Right ventricle myocardium superior (tissue), 1 donor: ENCODE results near the gene DCLK1. TPM values are rescaled to one million over a fixed set of nuclear protein-coding genes. Genes with fewer than 3 reads are reported as not detected.

Source experiments
- ATAC-seq: fragments of 200-7000 bp; cut with Tn5 transposase; one replicate; pipeline ENCODE4 v1.9.1; 2020; ENCODE audit warnings: mild to moderate bottlenecking; ENCODE audit not compliant: poor library complexity
- DNase-seq: peaks from one replicate; pipeline ENCODE4 v3.0.0-alpha.2; 2020
- intact Hi-C: fragments of 100-400 bp; cut with DNase I; formaldehyde crosslinking; loops from one replicate; pipeline ENCODE4 v1.11.2; 2022
- long read RNA-seq: library from polyadenylated mRNA; unstranded; transcript quantifications from one replicate; pipeline ENCODE4 v2.0.0, GENCODE V29; 2021
- total RNA-seq: library from RNA; stranded (reverse); fragmentation: NEBNext Ultra II Directional; extraction: Animal tissue kit (Norgen Biotek cat#: 25700); gene quantifications from one replicate; pipeline ENCODE4 v1.2.1, GENCODE V29; 2021
- donor health status: DM: no; HTN: yes; CAD: no; lungs with severe emphysema.

Gene DCLK1
- total RNA-seq = 12.7 TPM
- long read RNA-seq, full-length matches to known transcripts = 3 of 5 reads
- long read RNA-seq, partial matches to known transcripts = 0 of 5 reads
- long read RNA-seq, other reads (novel, unspliced or antisense) = 2 of 5 reads

DNA sequence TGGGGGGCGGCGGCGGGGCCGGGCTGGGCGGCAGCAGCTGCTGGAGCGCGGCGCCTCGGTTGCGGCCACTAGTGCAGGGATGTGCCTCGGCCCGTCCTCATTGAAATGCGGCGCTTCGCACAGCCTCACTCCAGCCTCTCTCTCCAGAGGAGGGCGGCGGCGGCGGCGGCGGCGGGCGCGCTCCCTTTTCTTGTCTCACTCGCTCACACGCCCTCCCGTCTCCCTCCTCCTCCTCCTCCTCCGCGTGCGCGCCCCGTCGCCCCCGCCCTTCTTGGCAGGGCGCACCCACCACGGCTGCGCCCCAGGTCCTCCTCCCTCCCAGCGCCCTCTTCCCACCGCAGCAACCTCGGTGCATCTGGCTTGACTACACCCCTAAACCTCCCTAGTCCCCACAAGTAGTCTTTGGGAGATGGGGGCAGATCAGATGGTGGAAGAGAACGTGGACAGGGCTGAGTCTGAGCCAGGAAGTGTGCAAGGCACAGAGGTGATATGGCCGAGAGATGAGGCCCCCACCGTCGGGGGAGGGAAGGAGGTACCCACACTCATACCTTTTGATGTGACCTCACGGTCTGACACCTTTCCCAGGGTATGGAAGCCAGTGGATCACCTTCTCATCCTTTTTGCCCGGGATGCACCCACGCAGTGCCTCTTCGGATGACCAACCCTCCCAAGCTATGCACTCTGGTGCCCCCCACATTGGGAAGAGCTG lies at the start of gene DCLK1:
TSS of gene DCLK1 (minus strand) at position 161 of the 709 bp plus-strand sequence.
- peak; percentile 88 for DNase-seq
- ATAC-seq = peak; percentile 89
- intact Hi-C loops = no loop called here

DNA sequence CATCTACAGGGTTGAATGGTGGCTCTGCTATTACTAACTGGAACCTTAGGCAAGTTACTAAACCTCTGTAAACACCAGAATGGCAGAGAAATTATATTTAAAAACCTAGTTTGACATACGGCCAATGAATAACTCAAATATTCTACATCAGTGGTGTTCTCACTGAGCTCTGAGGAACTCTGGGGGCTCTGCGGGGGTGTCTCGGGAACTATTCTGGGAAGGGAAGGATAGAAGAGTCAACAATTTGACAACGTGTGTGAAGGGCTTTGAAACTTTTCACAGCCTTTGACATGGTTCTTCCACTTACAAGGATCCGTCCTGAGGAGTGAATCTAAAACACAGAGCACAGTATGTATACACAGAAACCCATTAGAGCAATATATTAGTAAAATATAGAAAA lies 44.4 kb upstream of the DCLK1 start:
- ATAC-seq (no peak), DNase-seq (no peak)
- intact Hi-C loops = no loop called here

DNA sequence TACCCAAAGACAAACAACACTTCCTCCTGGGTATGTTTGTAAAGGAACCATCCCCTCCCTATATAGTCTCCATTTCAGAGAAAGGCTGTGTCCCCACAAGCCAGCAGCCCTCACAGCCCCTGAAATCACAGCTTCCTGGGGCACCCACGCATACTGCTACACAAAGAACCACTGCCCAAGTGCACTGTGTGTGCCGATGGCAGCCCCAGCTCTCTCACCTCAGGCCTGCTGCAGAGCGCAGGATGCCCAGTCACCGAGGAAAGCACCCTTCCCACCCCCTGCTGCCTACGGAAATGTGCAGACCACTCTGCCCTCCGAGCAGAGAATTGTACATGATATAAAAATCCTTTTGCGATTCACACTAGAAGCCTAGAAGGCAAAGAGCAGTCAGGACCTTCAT lies 43.7 kb upstream of the DCLK1 start:
- intact Hi-C loops = no loop called here
- DNase-seq (no peak), ATAC-seq (no peak)

DNA sequence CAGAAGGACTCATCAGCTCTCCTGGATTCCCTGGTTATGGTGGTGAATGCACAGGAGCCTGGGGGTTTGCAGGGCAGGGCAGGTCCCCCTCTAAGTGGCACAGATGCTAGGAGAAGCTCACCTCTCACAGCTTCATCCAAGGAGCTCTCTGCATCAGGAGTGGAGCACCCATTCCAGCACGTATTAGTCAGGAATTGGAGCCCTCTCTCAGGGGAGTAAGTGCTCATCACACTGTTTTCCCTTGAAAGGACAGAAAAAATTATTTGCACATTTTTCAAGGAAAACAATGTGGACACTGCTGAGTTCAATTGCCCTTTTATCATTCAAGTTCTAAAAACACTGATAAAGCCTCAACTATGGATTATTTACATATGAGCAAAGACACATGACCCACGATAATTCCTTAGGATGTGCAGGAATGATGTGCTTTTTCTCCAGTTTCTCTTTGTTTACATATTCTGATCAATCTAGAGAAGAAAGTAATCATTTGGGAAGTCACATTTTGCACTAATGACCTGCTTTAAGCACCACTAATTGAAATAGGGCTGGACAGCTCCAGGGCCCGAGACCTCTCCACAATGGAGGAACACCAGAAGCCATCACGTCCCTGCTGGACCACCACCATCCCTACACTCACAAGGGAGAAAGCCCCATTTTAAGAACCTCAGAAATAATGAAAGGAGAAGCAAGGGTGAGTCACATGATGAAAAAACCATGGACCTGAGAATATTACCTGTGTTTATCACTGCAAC lies 42.6 kb upstream of the DCLK1 start:
- DNase-seq (no peak), ATAC-seq (no peak)
- intact Hi-C loops = no loop called here

DNA sequence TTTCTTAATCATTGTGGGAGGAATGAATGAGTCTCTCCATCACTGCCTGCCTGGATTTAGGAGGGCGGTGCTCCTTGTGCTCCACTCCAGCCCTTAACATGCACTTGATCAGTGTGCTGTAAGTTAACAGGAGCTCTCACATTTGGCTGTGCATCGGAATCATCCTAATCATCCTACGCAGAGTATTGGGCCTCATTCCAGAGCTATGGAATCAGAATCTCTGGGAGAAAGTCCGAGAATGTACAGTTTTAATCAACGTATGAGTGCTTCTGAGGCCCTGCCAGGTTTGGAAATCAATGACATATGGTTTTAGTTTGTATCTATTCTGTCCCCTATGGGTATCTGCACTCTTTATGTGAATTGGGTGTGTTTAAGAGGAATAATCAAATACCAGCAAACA lies 34.9 kb upstream of the DCLK1 start:
- intact Hi-C loops = no loop called here

DNA sequence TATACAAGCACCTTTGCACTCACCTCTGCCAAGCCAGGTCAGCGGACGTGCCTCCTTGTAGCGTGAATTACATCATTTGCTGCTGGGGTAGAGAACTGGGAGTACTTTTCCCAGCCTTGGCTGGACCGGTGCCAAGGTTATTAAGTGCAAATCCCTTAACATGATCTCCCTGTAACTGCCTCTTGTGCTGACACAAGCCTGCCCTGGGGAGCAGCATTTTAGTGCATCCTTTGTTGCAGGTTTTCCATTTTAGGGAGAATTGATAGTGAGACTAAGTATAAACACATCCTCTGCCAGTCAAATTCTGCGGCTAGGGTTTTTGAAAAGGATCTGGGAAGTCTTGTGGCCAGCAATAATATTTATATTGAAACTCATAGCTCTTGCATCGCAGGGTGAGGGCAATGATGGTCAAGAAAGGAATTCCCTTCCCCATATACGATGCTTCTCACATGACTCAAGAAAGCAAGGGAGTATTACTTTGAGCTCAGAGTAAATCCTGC lies 32.7 kb upstream of the DCLK1 start:
- intact Hi-C loops = no loop called here
- DNase-seq = peak; percentile 76
- ATAC-seq = peak; percentile 93

More for the DNA sequence above, 34.9 kb upstream of the DCLK1 start:
- DNase-seq (no peak), ATAC-seq (no peak)

DNA sequence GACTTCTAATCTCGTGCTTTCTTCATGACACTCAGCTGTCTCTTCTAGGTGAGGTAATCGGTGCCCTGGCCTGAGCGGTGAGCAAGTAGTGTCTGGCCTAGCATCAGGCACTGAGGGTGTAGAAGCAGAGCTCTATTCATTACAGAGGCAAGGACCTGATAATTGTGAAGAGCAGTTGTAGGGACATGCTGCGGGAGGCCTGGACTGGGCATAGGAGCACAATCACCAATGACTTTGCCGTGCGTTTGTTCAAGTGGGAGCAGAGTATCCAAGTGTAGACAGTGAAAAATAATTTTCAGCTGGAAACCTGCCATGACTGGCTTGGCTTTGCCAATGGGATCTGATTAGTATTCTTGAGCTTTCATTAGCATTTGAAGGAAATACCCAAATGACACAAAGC lies 32.1 kb upstream of the DCLK1 start:
- DNase-seq = no peak
- intact Hi-C loops = no loop called here
- ATAC-seq = peak; percentile 53

DNA sequence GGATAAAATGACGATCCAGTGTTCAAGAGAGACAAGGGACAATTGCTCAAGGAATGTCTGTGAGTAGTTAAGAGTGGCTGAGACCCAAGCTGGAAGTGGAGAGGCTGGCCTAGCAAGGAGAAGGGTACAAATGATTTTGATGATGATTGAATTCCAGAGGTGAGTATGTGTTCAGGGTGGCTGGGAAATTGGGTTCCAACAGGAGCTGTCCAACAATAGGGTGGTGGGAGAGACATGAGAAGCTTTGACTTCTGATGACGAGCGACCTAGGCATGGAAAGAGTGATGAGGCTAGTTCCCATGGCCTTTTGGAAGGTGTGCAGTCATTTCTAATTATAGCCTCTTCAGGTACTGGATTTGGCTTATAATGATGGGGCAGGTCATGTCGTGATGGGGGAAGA lies 29.1 kb upstream of the DCLK1 start:
- no peak for DNase-seq
- intact Hi-C loops = no loop called here
- ATAC-seq = no peak

DNA sequence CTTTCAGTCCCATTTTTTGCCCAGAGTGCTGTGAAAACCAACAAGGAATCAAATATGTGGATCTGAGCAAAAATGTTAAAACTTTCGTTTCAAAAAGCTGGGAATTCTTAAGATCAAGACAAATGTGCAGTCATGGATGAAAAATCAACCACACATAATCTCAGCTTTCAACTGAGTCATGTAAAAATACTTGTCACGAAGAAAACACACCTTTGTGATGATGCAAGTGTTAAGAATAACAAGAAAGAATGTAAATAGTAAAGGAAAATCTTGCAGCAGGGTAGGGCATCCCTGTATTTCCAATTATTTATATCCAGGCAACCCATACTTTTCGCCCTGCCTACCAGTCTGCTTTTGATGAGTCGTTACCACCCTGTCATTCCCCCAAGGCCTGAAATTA lies 27.4 kb upstream of the DCLK1 start:
- no peak for DNase-seq
- intact Hi-C loops = no loop called here
- no peak for ATAC-seq

DNA sequence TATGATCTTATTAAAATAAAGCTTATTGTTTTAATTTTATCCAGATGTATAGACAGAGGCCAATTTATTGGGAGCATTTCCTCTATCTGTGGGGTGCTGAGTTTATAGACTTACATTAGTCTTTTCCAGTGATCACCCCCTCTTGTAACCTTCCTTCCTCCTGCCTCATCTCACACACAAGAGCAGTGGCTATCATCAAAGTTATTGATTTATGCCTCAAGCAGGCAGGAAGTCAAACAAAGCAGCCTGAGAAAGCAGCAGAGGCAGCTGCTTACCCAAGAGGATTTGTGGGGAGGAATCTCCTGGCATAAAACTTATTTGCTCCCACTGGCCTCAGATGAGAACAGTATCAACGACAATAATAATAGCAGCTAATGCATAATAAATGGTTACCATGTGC lies 26.3 kb upstream of the DCLK1 start:
- DNase-seq = no peak
- no peak for ATAC-seq
- intact Hi-C loops = no loop called here

DNA sequence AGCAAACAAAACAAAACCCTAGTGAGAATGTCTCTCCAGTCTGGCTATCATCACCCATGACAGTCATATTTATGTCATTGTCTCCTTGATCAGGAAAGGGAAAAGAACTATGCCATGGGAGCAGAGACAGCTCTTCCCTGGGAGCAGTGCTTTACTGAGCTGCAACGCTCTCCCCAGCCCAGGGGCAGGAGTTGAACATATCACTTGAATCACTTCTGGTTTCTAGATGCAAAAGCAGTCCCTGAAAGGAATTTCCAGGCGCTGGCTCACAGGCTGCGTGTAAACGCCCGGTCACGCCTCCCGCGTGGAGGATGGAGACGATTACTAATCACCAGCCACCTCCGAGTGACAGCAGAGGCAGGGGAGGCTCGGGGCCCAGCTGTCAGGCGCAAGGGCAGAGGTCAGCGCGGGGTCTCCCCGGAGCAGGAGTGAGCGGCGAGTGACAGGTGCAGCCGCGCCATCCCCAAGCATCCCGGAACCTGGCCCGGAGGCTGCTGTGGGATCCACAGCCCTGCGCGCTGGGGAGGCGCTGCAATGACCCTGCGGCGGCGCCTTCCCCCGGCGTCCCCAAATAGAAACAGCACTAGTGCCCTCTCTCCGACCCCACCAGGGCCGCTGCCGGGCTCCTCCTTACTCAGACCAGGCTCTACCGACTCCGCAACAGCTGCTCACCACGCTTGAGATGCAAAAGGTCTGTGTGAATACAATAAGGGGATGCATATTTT lies 23.5 kb upstream of the DCLK1 start:
- ATAC-seq = peak; percentile 86
- intact Hi-C loops = no loop called here
- peak; percentile 50 for DNase-seq

DNA sequence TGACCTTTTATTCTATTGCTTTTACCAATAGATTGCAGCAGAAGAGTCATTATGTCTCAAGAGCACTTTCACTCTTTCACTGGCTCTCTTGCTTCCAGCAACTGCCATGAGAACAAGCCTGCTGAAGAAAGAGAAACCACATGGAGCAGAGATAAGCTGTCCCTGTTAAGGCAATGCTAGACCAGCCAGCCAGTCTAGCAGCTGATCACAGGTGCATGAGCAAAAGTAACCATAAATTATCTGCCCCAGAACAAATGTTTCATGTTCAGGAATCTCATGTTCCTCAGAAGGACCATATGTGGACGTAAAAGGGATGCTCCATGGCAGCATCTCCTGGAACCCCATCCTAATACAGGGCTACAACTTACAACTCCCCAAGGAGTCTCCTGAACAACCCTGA lies 20.4 kb upstream of the DCLK1 start:
- no peak for ATAC-seq
- intact Hi-C loops = no loop called here

DNA sequence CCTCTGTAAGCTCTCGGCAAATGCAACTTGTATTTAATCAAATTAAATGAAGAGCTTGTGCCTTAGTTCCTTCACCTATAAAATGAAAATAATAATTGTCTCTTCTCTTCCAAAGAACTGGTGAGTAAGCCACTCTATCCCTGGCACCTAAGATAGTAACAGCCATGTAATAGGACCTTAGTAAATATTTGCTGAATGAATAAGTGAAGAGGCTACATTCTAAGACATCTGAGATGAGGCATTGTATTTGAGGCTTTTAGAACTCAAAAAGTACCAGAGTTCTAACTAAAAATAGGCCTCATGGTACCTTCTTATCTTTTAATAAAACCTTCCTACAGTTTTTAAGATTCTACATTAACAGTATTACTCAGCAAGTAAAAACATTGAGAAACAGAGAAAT lies 17.3 kb upstream of the DCLK1 start:
- no peak for DNase-seq
- no peak for ATAC-seq
- intact Hi-C loops = no loop called here

More for the DNA sequence above, 20.4 kb upstream of the DCLK1 start:
- DNase-seq = no peak

DNA sequence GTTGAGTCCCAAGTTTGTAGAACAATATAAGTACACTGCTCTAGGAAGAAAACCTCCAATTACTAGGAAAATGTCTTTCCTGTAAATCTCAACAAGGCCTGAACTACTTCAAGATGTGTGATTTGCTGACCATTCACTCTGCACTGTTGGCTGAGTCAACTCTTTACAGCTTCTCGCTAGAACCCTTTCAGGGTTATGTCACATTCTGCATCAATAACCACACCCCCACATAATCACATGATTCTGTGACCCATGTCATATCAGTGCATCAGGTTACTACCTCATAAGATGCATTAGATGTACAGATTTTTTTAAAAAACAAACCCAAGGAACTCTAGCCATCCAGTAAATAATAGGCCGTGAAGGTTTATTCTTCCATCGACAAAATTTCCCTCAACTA lies 16.1 kb upstream of the DCLK1 start:
- DNase-seq (no peak), ATAC-seq (no peak)
- intact Hi-C loops = no loop called here

DNA sequence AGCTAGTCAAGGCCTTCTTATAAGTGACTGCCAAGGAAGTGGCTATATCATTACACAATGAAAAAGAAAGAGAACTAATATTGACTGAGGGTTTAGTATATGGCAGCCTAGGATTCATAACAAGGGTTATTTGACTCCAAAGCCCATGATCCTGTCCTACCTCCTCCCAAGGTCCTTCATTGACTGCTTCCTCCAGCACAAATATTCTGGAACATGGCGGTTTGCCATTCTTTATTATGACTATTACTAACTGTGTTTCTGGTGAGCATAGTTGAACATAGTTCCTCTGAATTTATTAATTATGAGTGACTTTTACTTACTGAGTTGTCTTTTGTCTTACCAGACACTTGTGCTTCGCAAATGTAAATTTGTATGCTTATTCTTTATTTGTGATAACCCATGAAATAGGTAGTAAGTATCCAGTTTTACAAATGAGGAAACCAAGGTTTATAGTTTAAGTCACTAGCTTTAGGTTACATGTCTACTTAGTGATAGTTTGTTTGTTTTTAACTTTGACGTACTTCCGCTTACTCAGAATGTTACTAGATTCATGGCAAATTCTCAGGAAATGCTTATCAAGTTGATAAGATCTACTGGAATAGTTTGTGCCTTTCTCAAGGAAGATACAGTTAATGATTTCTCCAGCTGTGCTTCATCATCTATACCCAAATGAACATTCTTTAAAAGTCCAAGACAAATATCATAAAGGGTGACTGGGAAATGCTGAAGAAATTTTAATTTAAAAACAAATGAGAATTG lies 15.5 kb upstream of the DCLK1 start:
- intact Hi-C loops = no loop called here
- DNase-seq = no peak

DNA sequence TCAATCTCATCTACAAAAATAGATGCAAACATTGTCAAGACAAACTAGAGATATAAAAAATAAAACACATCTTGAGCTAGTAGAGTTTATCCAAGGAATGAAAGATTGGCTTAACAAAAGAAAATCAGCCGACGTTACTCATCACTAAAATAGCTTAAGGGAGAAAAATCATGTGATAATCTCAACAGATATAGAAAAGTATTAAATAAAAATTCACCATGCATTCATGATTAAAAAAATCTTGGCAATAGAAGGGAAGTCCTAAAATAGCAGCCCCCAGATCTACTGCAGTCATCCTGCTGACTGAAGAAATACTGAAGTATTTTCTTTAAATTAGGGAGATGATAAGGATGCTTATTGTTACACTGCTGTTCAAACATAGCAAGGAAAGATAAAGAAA lies 12.6 kb upstream of the DCLK1 start:
- ATAC-seq = no peak
- intact Hi-C loops = no loop called here

More for the DNA sequence above, 15.5 kb upstream of the DCLK1 start:
- no peak for ATAC-seq

DNA sequence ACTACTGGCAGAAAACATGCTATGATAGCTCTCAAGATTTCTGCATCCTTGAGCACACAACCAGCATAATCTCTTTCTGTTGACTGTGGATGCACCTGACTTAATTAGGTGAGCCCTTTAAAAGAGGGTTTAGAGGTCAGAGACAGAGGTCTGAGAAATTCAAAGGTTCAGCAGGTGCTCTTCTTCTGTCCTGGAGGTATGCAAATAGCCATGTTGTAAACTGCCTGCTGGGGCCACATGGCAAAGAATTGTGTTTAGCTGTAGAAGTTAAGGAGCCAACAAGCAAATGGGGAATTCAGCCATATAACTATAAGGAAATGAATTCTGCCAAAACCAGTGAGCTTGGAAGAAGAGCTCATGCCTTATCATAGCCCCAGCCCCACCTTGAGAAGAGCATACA lies 11.6 kb upstream of the DCLK1 start:
- DNase-seq (no peak), ATAC-seq (no peak)
- intact Hi-C loops = no loop called here

More for the DNA sequence above, 12.6 kb upstream of the DCLK1 start:
- no peak for DNase-seq

DNA sequence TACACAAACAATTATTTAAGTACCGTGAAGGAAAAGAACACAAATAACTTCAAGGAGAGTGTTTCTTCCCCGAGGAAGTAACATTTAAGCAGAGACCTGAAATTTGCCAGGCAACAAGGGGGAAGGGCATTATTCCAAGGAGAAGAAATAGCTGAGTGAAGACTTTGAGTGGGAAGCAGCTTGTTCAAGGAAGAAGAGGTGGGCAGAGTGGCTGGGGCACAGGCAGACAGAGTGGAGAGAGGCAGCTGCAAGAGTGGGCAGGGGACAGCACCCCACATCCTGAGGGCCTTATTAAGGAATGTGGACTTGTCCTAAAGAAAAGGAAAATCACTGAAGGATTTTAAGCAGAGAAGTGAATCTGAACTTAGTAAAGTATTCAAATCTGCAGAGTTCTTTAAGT lies 4.7 kb upstream of the DCLK1 start:
- ATAC-seq (no peak), DNase-seq (no peak)
- intact Hi-C loops = no loop called here

DNA sequence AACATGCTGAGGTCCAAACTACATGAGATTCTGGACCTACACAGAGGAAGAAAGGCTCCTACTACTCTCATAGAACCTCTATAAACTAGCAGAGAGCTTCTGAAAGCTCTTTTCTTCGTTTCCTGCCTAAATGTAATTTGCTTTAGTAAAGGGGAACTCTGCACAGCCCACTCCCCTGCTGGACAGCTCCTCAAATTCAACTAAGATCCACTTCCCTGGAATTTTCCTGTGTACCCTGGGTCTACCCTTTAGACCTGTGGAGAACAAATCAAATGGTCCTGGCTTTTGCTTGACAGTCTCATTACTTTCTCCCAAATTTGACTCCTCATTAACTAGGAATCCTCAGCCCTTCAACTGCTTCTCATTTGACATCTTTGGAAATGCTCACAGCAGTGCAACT lies 3.5 kb upstream of the DCLK1 start:
- intact Hi-C loops = no loop called here
- no peak for ATAC-seq

More for the DNA sequence above, 3.5 kb upstream of the DCLK1 start:
- DNase-seq = no peak
